HG03520 (cell line): ENCODE results near the gene SLC16A7.
A peak's percentile ranks its signal among the peaks of the same experiment; 100 is the strongest.
"Not testable (repeated sequence)": the region's sequence is repeated elsewhere in the genome, so short reads cannot be mapped to it uniquely, and the experiment has no call there.

Source experiments
- ATAC-seq: cut with Tn5 transposase; IDR thresholded peaks from one replicate; pipeline ENCODE4 v1.9.1; 2021; ENCODE audit warnings: mild to moderate bottlenecking, moderate library complexity; ENCODE audit not compliant: unreplicated experiment

Gene SLC16A7

GRCh38 chr12:59595883-59596540 lies at the start of gene SLC16A7:
SLC16A7 (plus strand) TSS chr12:59596029; CDS start chr12:59704802, 108,773 bp downstream.
- peak; percentile 60 for ATAC-seq

DNA sequence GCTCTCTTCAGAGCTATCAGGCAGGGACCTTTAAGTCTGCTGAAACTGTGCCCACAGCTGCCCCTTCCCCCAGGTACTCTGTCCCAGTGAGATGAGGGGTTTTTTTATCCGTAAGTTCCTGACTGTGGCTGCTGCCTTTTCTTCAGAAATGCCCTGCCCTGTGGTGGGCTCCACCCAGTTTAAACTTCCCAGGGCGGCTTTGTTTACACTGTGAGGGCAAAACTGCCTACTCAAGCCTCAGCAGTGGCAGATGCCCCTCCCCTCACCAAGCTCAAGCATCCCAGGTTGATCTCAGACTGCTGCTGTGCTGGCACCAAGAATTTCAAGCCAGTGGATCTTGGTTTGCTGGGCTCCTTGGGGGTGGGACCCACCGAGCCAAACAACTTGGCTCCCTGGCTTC lies 46.9 kb upstream of the SLC16A7 start:
- ATAC-seq: no peak

DNA sequence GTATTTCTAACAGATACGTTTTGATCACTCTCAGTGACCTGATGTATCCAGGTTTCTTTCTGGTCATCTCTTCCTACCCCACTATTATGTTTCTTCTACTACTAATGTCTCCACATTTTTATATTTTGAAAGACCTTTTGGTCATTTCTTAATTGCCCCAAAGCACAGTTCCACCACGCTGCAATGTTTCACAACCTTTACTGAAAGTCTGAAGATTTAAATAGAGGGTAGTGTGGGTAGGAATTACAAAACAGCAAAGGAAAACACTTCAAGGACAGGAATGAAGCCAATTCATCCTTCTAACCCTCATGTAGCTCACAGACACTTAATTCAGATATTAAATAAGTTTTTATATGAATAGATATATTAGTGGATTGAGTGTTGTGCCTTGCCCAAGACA lies 36.1 kb upstream of the SLC16A7 start:
- no peak for ATAC-seq

GRCh38 chr12:59570145-59570544 lies 25.7 kb upstream of the SLC16A7 start:
- no peak for ATAC-seq

DNA sequence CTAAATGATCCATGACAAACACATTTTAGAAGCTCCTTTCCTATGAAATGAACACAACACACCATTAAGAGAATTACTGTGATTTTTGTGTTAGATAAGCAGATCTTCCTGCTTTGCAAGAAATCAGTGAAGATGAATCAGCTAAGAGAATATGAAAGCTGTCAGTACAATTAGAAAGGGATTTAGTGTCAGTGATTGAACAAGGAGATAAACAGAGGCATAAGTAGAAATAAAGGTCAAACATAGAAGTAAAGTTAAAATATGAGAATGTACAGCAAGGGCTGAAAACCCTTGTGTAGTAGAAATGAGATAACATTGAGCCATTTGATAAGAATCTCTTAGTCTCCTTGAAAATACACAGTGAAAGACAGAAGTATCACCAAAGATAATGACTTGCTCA lies 21.4 kb upstream of the SLC16A7 start:
- ATAC-seq: no peak

GRCh38 chr12:59575826-59576225 lies 20.0 kb upstream of the SLC16A7 start:
- ATAC-seq: no peak

DNA sequence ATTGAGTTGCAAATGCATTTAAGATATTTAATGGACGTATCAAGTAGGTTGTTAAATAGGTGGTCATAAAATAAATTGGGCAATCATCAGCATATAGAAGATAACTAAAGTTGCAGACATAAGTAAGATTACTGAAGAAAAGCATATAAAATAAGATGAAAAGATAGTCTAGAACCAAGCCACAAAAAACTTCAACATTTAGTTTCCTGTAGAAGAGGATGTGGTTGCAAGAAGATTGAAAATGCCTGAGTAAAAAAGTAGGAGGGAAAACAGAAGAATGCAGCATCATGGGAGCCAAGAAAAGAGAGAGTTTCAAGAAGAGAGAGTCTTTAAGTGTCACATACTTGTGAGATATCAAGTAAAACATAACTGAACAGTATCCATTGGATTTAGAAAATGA lies 17.6 kb upstream of the SLC16A7 start:
- no peak for ATAC-seq

DNA sequence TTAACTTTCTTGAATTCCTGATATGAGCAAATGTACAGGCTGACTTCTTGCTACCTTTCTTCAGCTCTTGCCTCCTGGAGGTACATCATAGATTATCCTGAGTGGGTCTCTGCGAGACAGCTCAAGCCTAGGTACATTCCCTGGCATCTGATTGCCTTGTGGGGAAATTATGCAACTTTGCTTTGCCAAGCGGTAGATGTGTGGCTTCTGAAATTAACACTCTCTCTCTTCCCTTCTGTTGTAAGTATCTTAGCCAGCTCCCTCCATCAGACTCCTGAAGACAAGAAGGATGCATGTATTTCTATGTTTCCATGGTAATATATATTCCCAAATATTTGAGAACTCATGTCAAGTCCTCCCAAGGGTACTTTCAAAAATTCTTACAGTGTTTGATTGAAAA lies 16.2 kb upstream of the SLC16A7 start:
- no peak for ATAC-seq

DNA sequence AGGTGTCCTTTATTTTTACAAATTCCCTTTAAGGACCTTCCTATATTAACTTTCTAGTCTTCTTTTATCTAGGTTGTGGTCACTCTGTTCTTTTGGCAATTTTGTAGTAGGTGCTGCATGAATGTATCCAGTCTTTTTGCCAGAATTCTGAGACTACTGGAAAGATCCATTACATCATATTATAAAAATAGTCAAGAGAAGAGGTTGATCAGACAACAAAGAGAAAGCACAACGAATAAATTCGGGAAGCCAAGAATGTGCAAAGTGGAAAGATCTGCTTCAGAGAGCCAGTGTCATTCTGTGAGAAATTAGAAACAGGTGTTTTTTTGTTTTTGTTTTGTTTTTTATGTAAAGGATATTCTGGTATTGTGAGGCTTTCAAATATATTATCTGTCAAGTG lies 15.8 kb upstream of the SLC16A7 start:
- ATAC-seq: no peak

DNA sequence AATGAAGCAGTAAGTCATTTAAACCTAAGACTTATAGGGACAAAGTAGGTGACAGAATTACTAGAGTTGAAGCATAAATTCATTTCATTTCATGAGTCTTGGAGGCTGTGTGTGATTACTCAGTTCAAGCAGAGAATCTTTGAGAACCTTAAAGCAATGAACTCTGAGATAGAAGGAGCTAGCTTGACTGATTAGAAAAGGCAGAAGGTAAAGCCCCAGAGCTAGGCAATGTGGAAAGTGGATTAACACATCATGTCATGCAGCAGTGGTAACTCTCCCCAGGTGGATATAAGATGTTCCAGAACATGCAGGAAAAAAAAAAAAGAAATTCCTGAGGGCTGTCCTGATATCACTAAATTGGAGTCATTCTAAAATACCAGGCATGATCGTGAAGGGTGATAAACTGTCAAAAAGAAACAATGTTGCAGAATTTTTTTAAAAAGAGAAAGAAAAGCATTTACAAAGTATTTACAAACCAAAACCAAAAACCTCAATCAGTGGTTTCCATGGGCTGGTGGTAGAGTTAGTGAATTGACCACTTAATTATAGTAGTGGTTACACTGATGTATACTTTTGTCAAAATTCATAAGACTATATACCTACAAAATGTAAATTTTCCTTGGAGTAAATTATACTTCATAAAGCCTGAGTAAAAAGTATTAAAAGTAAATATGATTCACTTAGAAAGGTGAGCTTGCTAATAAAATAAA lies 12.7 kb upstream of the SLC16A7 start:
- no peak for ATAC-seq

DNA sequence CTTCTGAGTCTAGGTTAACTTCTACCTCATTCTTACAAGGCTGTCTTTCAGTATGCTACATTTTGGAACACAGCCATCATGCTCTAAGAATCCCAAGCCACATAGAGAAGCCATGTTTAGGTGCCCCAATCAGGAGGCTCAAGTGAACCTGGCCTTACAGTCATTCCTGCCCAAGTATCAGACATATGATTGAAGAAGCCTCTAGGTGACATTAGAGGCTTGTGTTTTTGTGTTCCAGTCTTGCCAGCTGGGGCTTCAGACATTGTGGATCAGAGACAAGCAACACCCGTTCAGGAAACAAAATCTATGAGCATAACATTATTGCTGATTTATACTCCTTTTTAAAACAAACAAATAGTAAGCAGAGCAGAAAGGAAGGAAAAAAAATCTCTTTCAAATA lies 8.1 kb upstream of the SLC16A7 start:
- no peak for ATAC-seq

DNA sequence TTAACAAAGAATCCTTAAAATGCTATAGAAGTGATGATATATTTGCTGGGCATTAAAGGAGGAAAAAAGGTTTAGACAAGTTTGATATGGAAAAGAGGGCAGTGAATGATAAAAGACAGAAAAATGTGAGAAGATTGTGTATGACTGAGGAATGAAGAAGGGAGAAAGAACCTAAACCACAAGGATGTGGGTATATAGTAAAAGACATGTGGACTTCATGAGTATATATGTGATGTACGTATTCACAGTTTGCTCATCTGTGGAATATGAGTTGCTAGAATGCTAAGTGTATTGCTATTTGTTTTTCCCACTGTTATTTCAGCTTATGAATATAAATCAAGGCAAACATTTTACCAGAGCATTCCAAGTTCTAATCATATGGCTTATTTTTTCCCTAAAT lies 2.1 kb upstream of the SLC16A7 start:
- no peak for ATAC-seq

DNA sequence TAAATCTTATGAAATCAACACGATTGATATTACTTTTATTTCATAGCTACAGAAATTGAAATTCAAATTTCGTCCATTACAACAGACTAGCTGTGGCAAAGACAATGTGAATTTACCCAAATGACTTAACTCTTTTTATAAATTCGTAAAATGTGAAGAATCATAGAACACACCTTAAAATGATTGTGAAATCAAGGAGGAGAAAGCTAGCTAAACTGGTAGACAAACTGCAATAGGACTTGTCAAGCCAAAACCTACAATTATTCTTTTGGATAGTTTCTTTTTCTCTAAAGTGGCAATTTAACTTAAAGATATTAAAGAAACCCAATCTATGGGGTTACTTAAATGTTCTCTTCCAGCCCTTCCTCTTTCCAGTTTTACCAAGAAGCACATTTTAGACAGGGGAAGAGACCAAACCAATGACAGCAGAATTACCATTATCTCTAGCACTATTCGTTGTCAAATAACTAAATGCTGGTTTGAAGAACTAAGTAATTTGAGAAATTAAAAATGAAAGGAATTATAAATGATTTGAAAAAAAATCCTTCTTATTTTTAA lies 807 bp upstream of the SLC16A7 start:
- ATAC-seq: no peak

GRCh38 chr12:59595565-59595882 lies 305 bp upstream of the SLC16A7 start:
- no peak for ATAC-seq

- peak; percentile 58 for ATAC-seq
Observed at GRCh38 chr12:59597385-59597781, 1.6 kb downstream of the SLC16A7 start.

- no peak for ATAC-seq
Observed at GRCh38 chr12:59600171-59600570, 4.3 kb downstream of the SLC16A7 start.

GRCh38 chr12:59603754-59604153 lies 7.9 kb downstream of the SLC16A7 start:
- no peak for ATAC-seq

DNA sequence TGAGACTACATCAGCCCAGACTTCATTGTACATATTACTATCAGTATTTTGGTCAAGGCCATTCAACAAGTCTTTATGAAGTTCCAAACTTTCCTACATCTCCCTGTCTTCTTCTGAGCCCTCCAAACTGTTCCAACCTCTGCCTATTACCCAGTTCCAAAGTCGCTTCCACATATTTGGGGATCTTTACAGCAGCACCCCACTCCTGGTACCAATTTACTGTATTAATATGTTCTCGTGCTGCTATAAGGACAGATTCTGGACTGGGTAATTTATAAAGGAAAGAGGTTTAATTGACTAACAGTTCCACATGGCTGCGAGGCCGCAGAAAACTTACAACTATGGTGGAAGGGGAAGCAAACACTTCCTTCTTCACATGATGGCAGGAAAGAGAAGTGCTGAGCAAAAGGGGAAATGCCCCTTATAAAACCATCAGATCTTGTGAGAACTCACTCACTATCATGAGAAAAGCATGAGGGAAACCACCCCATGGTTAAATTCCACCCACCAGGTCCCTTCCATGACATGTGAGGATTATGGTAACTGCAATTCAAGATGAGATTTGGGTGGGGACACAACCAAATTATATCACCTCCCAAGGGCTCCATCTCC lies 17.1 kb downstream of the SLC16A7 start:
- ATAC-seq: not testable (repeated sequence)

DNA sequence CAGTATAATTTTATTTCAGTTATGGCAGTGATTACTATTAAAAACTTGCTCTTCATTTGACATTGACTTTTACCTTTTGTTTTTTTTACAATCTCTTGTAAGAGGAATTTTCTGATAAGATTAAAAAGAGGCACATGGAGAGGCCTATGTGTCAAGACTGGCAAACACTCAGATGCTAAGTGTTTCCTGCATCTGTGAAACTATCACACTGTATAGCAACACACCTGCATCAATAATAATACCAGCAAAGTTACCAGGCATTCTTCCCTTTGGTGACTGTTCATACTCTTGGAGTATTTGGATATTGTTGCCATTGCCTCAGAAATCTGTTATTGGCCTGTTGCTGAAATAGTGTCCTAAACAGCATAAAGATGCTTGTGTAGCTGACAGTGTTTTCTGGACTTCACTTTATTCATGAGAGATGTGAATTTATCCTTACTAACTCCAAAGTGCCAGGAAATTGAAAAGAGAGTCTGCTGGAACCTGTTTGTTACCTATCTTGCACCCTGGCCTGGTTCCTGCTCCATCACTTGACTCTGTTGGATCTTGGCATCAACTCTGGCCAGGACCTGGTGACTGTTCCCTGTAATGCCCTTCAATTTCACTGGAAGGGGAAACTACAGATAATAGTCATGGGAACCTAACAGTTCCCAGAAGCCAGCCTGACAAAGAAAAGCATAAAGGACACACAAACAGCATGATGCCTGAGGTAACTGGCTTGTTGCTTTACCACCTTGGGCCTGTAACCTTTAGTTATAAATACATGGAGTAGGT lies 19.8 kb downstream of the SLC16A7 start:
- ATAC-seq: no peak

DNA sequence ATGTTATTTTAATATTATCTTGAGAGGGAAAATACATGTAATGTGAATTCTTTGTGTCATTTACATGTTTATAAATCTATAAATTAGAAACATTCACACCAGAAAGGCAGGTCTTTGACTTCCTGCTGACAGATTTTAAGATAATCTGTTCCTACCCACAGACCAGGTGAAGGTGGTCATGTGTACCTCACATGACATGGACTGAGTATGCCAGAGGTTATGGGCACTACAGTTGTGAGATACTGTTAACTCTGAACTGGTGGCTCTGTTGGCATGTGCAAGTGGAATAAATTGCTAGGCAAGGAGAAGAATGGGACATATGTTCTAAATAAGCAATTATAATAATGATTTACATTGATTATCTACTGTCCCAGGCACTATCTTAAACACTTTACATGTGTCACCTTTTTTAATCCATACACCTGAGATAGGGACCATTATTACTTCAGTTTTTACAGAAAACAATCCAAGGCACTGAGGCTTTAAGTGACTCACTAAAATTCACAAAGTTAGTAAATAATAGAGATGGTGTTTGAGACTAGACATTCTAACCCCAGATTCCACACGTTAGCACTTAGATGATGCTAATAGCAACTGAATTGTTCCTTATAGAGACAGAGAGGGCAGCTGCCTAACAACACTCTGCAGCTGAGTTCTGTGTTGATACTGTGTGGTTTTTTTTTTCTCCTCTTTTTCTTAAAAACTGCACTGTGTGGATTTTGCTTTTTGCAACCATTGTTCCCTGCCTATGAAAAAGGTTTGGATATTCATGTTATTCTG lies 23.8 kb downstream of the SLC16A7 start:
- ATAC-seq: no peak

- ATAC-seq: no peak
Observed at GRCh38 chr12:59620326-59620725, 24.5 kb downstream of the SLC16A7 start.
